ENCODE measurements around the gene PHACTR1. TPM values are rescaled to one million over a fixed set of nuclear protein-coding genes. Genes with fewer than 3 reads are reported as not detected.
"Not testable (repeated sequence)": the region's sequence is repeated elsewhere in the genome, so short reads cannot be mapped to it uniquely, and the experiment has no call there.

PHACTR1 gene
- total RNA-seq, 1 donor from 2014 or later = 8.5 TPM

- FAIRE-seq = no peak
Measured at GRCh38 chr6:13156381-13156780, 439.8 kb downstream of the PHACTR1 start.

GRCh38 chr6:13157293-13157692 is 440.7 kb downstream of the PHACTR1 start:
- H3K9me3 ChIP-seq (ENCODE audit: insufficient read depth, low read depth, low read length) = no peaks in the 10 kb centered on the region
- H3K4me1 ChIP-seq (ENCODE audit: insufficient read depth, low read length) = no peaks in the 10 kb centered on the region
- no peak for DNase-seq (ENCODE audit: low read depth)
- H3K9ac ChIP-seq (ENCODE audit: low read length) = no peak overlapping the region
- no peak for TF ChIP-seq EZH2 (IDR thresholded peaks at IDR 0.05; ENCODE audit: insufficient read depth, low read length)
- TF ChIP-seq CTCF (IDR thresholded peaks at IDR 0.05; ENCODE audit: insufficient read depth, low read depth, low read length) = no peak
- H3K27me3 ChIP-seq (ENCODE audit: insufficient read depth, low read length) = no peaks in the 10 kb centered on the region
- H3K4me3 ChIP-seq (ENCODE audit: insufficient read depth, low read depth, low read length) = no peak overlapping the region
- peaks cover 4% of the 10 kb centered on the region for H3K36me3 Mint-ChIP-seq (ENCODE audit: low read depth, unreplicated experiment)
- no peaks in the 10 kb centered on the region for H3K27me3 Mint-ChIP-seq (ENCODE audit: low read depth, unreplicated experiment)
- no peak overlapping the region for H3K4me3 Mint-ChIP-seq (ENCODE audit: unreplicated experiment)
- H3K27ac Mint-ChIP-seq (ENCODE audit: unreplicated experiment) = no peak overlapping the region
- no peaks in the 10 kb centered on the region for H3K36me3 ChIP-seq (ENCODE audit: insufficient read depth, low read length)
- no peak overlapping the region for H3K27ac ChIP-seq (ENCODE audit: low read depth, low read length)
- no peaks in the 10 kb centered on the region for H4K20me1 ChIP-seq (ENCODE audit: insufficient read depth, low read length)
- no peaks in the 10 kb centered on the region for H3K79me2 ChIP-seq (ENCODE audit: insufficient read depth, low read length)
- H3K4me2 ChIP-seq (ENCODE audit: low read length) = no peak overlapping the region
- H3K4me1 Mint-ChIP-seq (ENCODE audit: low read depth, unreplicated experiment) = peaks cover 3% of the 10 kb centered on the region
- H2AFZ ChIP-seq (ENCODE audit: low read depth, low read length) = no peak overlapping the region
- H3K9me3 Mint-ChIP-seq (ENCODE audit: unreplicated experiment) = no peaks in the 10 kb centered on the region
- no peak for FAIRE-seq

More at GRCh38 chr6:13156381-13156780, 439.8 kb downstream of the PHACTR1 start:
- H4K20me1 ChIP-seq (ENCODE audit: insufficient read depth, low read length) = no peaks in the 10 kb centered on the region
- DNase-seq (ENCODE audit: low read depth) = peak; percentile 79
- H2AFZ ChIP-seq (ENCODE audit: low read depth, low read length) = no peak overlapping the region
- Mint-ChIP-seq H3K27ac (ENCODE audit: unreplicated experiment) (no peak overlapping the region), H3K4me3 (ENCODE audit: unreplicated experiment) (no peak overlapping the region), H3K36me3 (ENCODE audit: low read depth, unreplicated experiment) (peaks cover 4% of the 10 kb centered on the region), H3K9me3 (ENCODE audit: unreplicated experiment) (no peaks in the 10 kb centered on the region), H3K4me1 (ENCODE audit: low read depth, unreplicated experiment) (peaks cover 3% of the 10 kb centered on the region), H3K27me3 (ENCODE audit: low read depth, unreplicated experiment) (no peaks in the 10 kb centered on the region)
- no peak overlapping the region for H3K4me3 ChIP-seq (ENCODE audit: insufficient read depth, low read depth, low read length)
- H3K79me2 ChIP-seq (ENCODE audit: insufficient read depth, low read length) = no peaks in the 10 kb centered on the region
- no peaks in the 10 kb centered on the region for H3K9me3 ChIP-seq (ENCODE audit: insufficient read depth, low read depth, low read length)
- H3K27ac ChIP-seq (ENCODE audit: low read depth, low read length) = no peak overlapping the region
- no peak overlapping the region for H3K4me2 ChIP-seq (ENCODE audit: low read length)
- no peaks in the 10 kb centered on the region for H3K4me1 ChIP-seq (ENCODE audit: insufficient read depth, low read length)
- no peak for TF ChIP-seq CTCF (IDR thresholded peaks at IDR 0.05; ENCODE audit: insufficient read depth, low read depth, low read length)
- no peak for TF ChIP-seq EZH2 (IDR thresholded peaks at IDR 0.05; ENCODE audit: insufficient read depth, low read length)
- H3K9ac ChIP-seq (ENCODE audit: low read length) = no peak overlapping the region
- H3K27me3 ChIP-seq (ENCODE audit: insufficient read depth, low read length) = no peaks in the 10 kb centered on the region
- no peaks in the 10 kb centered on the region for H3K36me3 ChIP-seq (ENCODE audit: insufficient read depth, low read length)

DNA sequence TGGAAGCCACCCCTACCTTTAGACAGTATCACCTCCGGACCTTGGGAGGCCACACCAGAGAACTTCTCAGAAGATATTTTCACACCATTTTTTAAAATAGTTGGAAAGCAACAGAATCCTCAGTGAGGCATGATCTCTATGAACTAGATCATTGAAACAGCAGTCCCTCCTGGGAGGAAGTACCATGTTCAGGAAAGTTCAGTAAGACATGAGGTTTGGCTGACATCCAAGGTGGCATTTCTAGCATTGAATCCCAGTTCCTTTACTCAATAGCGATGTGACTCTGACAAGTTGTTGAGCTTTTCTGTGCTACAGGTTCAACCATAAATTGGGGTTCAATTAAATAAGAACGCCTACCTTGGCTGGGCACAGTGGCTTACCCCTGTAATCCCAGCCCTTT is 442.7 kb downstream of the PHACTR1 start:
- Histone ChIP-seq H3K79me2 (ENCODE audit: insufficient read depth, low read length) (no peaks in the 10 kb centered on the region), H3K4me2 (ENCODE audit: low read length) (no peak overlapping the region), H3K27ac (ENCODE audit: low read depth, low read length) (no peak overlapping the region), H4K20me1 (ENCODE audit: insufficient read depth, low read length) (no peaks in the 10 kb centered on the region), H3K9me3 (ENCODE audit: insufficient read depth, low read depth, low read length) (no peaks in the 10 kb centered on the region), H3K4me3 (ENCODE audit: insufficient read depth, low read depth, low read length) (no peak overlapping the region), H3K4me1 (ENCODE audit: insufficient read depth, low read length) (no peaks in the 10 kb centered on the region), H3K27me3 (ENCODE audit: insufficient read depth, low read length) (no peaks in the 10 kb centered on the region), H3K9ac (ENCODE audit: low read length) (no peak overlapping the region), H2AFZ (ENCODE audit: low read depth, low read length) (no peak overlapping the region), H3K36me3 (ENCODE audit: insufficient read depth, low read length) (no peaks in the 10 kb centered on the region)
- no peaks in the 10 kb centered on the region for H3K4me1 Mint-ChIP-seq (ENCODE audit: low read depth, unreplicated experiment)
- H3K9me3 Mint-ChIP-seq (ENCODE audit: unreplicated experiment) = no peaks in the 10 kb centered on the region
- H3K27ac Mint-ChIP-seq (ENCODE audit: unreplicated experiment) = no peak overlapping the region
- no peak for TF ChIP-seq EZH2 (IDR thresholded peaks at IDR 0.05; ENCODE audit: insufficient read depth, low read length)
- peaks cover 4% of the 10 kb centered on the region for H3K36me3 Mint-ChIP-seq (ENCODE audit: low read depth, unreplicated experiment)
- FAIRE-seq = no peak
- H3K4me3 Mint-ChIP-seq (ENCODE audit: unreplicated experiment) = no peak overlapping the region
- H3K27me3 Mint-ChIP-seq (ENCODE audit: low read depth, unreplicated experiment) = no peaks in the 10 kb centered on the region
- DNase-seq (ENCODE audit: low read depth) = no peak

DNA sequence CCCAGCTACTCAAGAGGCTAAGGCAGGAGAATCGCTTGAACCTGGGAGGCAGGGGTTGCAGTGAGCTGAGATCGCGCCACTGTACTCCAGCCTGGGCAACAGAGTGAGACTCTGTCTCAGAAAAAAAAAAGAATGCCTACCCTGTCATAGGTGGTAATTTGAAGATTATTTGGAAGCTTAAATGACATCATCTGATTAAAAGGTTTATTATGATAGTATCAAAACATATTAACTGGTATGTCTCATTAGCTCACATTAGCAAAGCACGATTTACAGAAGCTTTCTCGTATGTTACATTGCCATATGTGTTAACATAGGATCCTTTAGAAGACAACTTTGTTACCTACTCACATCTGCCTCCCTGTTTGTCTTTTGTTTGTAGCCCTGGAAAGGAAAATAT is 443.3 kb downstream of the PHACTR1 start:
- not testable (repeated sequence) for H3K9me3 ChIP-seq (ENCODE audit: insufficient read depth, low read depth, low read length); H3K27me3 Mint-ChIP-seq (ENCODE audit: low read depth, unreplicated experiment); H3K79me2 ChIP-seq (ENCODE audit: insufficient read depth, low read length); H4K20me1 ChIP-seq (ENCODE audit: insufficient read depth, low read length); H3K4me1 Mint-ChIP-seq (ENCODE audit: low read depth, unreplicated experiment); H3K27ac ChIP-seq (ENCODE audit: low read depth, low read length); H3K4me1 ChIP-seq (ENCODE audit: insufficient read depth, low read length); H2AFZ ChIP-seq (ENCODE audit: low read depth, low read length); H3K36me3 Mint-ChIP-seq (ENCODE audit: low read depth, unreplicated experiment); FAIRE-seq; H3K9me3 Mint-ChIP-seq (ENCODE audit: unreplicated experiment); H3K4me3 ChIP-seq (ENCODE audit: insufficient read depth, low read depth, low read length); H3K27ac Mint-ChIP-seq (ENCODE audit: unreplicated experiment); H3K27me3 ChIP-seq (ENCODE audit: insufficient read depth, low read length); DNase-seq (ENCODE audit: low read depth); H3K4me3 Mint-ChIP-seq (ENCODE audit: unreplicated experiment); H3K4me2 ChIP-seq (ENCODE audit: low read length); H3K36me3 ChIP-seq (ENCODE audit: insufficient read depth, low read length); H3K9ac ChIP-seq (ENCODE audit: low read length)

All from astrocyte (in vitro differentiated cells and primary cell).